NCI-H345 treated with DMSO at 0.1 percent for 48 hours (cell line): ENCODE measurements around the gene CACNA1C.

Source experiments
- DNase-seq: peaks from one replicate; lab custom pipeline; 2025; ENCODE audit not compliant: unreplicated experiment; lab: John Stamatoyannopoulos, UW

Gene CACNA1C

DNA sequence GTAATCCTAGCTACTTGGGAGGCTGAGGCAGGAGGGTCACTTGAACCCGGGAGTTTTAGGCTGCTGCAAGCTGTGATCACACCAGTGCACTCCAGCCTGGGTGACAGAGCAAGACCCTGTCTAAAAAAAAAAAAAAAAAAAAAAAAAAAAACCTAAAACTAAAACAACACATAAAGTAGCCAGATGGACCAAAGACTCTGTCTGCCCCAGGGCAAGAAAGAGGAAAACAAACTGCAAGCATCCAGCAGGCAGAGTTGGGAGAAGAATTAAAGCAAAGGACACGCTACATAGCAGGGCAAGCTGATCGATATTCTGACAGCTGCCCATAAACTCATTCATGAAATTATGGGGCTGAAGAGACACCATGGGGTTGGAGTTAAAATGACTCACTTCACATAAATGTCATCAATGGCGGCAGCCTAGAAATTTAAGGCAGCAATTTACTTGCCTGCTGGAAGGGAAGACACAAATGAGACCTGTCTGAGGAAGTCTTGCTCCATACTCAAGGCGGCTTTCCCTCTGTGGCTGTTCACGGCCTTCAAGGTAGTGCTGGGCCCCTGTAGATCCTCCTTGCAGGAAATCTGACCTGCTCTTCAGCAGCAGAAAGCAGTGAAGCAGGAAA is 482.9 kb downstream of the CACNA1C start:
- no peak for DNase-seq

- DNase-seq: no peak
Measured at GRCh38 chr12:2536724-2537123, 483.9 kb downstream of the CACNA1C start.

- DNase-seq: no peak
Measured at GRCh38 chr12:2537868-2538541, 485.2 kb downstream of the CACNA1C start.

GRCh38 chr12:2539938-2540337 is 487.2 kb downstream of the CACNA1C start:
- no peak for DNase-seq

DNA sequence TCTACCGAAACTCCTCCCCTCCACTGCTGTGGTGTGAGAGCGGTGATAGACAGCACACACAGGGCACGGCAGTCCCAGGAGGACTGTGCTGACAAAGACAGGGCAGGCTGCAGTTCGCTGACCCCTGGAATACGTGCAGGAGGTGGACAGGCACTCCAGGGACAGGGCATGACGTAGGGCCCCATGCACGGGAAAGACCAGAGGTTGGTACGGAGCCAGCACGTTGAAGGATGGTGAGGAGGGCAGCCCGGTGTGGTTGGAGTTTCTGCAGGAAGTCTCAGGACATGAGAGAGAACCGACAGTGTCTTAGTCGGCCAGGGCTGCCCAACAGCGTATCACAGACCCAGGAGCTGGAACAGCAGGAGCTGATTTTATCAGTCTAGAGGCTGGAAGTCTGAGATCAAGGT is 487.8 kb downstream of the CACNA1C start:
- no peak for DNase-seq

DNA sequence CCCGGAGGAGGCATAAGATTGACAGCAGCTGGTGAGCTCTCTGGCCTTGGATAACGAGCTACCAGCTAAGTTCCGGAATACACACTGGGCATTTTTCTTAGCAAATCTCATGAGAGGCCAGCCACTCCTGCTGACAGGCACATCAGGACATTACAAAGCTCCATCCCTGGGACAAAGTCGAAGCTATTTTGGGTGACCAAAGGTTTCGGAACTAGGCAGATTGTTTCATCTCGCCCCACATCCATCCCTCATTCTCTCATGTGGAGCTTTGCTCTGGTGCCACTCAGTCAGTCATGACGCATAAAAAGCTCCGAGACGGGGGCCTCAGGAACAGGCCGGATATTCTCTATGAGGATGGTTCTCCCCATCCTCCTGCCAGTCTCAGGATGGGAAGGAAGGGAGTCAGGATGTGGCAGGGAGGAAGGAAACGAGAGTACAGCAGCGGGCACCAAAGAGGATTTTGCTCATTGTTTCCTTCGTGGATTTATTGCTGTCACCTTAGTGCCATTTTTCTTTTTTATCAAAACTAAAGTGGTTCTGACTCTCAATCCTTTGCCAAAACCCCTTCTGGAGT is 488.9 kb downstream of the CACNA1C start:
- no peak for DNase-seq

- no peak for DNase-seq
Measured at GRCh38 chr12:2543801-2544200, 491.0 kb downstream of the CACNA1C start.

DNA sequence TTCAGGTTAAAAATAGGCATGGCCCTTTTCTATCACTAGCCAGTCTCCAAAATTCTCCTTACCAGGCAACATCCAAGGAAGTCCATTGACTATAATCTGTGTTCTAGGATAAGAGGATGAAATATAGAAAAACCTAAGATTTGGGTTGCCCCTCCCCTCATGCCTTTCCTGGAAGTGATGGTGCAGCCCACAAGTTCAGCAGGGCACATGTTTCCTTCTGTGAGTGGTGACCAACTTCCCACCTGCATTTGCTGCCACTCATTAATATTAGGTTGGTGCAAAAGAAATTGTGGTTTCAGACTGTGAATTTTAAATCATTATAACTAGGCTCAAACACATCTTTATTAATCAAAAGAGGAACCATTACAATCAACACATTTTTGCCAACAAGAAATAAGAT is 491.4 kb downstream of the CACNA1C start:
- no peak for DNase-seq

GRCh38 chr12:2547273-2548044 is 494.7 kb downstream of the CACNA1C start:
- no peak for DNase-seq

DNA sequence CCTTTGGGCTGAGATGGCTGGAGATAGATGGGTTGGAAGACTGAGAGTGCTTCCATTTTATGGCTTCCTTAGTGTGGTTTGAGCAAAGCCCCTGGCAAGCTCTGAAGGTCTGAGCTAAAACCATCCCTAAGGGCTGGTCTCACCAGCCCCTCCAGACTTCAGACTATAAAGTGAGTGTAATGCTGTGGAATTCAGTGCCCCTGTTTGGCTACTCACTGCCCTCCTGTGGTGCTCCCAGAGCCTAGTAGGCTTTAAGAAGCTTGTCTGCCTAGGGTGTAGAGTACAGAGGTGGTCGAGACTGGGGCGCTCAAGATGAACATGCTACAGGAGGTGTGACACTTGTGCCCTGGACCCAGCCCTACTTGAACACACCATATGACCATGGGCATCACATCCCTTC is 495.3 kb downstream of the CACNA1C start:
- no peak for DNase-seq

GRCh38 chr12:2550561-2551411 is 498.0 kb downstream of the CACNA1C start:
- DNase-seq: no peak

DNA sequence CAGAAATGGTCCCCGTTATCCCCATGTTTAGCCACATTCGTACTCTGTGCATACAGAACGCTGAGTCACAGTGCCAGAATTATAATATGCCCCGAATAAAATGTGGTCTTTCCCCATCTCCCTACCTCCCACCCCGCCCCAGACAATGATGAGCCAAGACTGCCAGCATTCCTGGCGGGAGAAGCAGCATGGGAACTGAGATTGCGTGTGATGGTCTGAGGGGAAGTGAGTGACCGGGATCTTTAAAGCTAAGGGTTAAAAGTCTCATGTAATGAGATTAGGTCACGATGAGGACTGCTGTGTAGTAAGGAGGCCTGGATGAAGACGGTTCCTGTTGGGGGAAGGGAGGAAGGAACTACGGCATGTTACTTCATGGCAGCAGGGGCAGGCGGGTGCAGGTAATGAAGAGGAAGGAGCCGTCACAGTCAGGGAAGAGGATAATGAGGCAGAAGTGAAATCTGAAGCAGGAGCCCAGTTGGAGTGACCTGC is 498.7 kb downstream of the CACNA1C start:
- no peak for DNase-seq

DNA sequence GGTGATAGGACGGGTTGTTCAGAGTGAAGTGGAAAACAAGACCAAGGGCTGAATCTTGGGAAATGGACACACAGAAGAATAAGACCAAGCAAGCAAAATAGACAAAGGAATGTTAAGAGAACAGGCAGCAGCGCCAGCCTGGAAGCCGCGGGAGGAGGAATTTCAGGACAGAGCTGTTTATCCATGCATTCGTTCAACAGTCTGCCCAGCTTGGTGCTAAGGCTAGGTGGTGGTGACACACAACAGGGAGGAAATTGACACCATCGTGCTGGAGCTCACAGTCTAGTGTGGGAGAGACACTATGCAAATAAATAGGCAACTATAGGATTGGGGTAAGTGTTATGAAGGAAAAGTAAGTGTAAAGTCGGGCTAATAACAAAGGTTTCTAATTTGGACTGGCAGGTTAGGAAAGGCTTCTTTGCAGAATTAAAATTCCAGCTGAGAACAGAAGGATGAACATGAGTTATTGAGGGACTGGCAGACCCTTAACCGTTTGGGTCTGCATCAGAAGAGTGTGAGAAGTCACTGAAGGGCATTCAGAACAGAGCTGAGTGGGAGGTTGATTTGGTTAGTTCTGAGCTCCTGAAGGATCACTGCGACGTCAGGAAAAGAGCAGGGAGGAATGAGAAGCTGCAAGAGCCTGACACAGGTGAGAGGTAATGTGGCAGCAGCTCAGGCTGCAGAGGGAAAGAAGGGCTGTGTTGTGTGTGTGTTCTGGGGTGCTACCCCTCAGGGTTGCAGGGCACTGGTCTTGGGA is 499.4 kb downstream of the CACNA1C start:
- DNase-seq: no peak

GRCh38 chr12:2553388-2554126 is 500.8 kb downstream of the CACNA1C start:
- DNase-seq: no peak

DNA sequence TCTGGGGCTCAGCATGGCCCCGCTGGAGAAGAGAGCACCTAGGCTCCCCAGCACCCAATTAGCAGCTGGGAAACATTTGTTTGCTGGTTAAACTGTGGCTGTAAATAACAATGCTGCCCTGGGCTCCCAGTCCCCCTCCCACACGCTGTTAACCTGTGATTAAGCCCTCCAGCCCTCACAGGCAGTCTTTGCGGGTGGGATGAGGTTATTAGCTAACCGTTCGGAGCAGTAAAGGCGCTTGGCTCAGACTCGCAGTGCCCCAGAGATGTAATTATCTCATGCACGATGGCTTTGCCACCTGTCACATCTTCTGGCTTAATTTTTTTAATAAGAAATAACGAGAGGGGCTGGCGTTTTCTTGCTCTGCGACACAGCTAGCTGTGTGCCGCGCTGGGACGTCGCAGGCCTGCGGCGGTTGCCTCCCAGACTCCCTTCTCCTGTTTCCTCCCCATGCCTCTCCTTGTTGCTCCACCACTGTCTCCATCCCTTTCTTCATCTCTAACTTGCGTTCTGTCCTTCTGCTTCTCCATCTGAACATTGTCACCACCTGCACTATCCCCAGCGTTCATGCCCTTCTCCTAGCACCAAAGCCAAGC is 502.8 kb downstream of the CACNA1C start:
- no peak for DNase-seq

DNA sequence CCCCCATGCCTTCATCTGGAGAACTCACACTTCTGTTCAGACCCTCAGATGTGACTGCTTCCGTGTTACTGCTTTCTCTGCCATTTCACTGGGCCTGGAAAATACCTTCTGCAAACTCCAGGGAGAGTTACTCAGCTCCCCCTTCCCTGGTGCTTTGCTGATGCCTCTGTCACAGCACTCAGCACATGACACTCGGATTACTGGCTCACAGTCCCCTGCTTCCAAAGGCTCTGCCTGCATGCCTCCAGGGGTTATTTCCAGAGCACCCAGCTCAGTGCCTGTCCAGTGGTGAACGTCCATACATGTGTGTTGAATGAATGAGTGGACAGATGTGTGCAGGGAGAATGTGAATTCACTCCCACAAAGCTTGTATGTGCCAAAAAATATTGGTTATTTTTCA is 504.8 kb downstream of the CACNA1C start:
- no peak for DNase-seq

DNA sequence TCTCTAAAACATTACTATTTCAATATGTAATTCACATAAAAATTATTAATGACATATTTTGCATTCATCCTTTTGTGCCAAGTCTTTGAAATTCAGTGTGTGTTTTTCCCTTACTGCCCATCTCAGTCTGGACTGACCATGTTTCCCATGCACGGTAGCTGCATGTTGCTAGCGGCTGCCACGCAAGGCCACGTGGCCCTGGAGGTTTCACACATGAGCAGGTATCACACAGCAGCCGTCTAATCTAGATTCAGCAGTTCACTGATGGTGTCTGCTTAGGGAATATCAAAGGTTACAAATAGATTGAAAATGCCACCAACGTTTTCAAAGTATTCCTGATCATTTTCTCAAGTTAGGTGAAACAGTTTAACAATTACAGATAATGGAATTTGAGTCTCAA is 507.1 kb downstream of the CACNA1C start:
- DNase-seq: no peak

GRCh38 chr12:2560356-2560755 is 507.6 kb downstream of the CACNA1C start:
- no peak for DNase-seq

DNA sequence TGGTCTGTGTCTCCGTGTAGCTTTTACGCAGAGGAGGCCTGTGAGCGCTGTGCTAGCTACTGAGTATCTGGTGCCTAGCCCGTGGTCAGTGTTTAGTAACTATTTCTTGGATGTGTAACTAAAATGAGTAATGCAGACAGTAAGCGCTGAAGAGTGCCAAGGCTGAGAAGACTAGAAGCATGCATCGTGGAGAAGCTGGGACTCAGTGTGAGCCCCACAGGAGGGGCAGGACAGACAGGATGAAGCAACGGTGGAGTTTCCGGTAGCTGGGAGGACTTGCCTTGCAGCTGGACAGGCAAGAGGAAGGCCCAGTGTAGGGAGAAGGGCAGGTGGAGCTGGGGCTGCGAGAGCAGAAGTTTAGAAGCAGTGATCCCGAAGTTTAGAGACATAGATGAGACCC is 508.6 kb downstream of the CACNA1C start:
- no peak for DNase-seq
